Activated T-cell treated with anti-CD3 and anti-CD28 coated beads, Interleukin-2, amount 50 U/mL, for 24 hours (primary cell): ENCODE data around the gene OR10Z1.

Experiments used
- DNase-seq: peaks from one replicate; pipeline ENCODE4 v3.0.0-alpha.2; 2020
- H3K27ac Mint-ChIP-seq: 2 replicates; pipeline ENCODE4 v1.8.0; 2020; ENCODE audit warnings: mild to moderate bottlenecking, mixed read lengths
- H3K27me3 Mint-ChIP-seq: 2 replicates; pipeline ENCODE4 v1.8.0; 2020; ENCODE audit warnings: mixed read lengths
- H3K36me3 Mint-ChIP-seq: 2 replicates; pipeline ENCODE4 v1.8.0; 2020; ENCODE audit warnings: low read depth, mixed read lengths
- H3K4me1 Mint-ChIP-seq: 2 replicates; pipeline ENCODE4 v1.8.0; 2020; ENCODE audit warnings: low read depth, mixed read lengths
- H3K4me3 Mint-ChIP-seq: 2 replicates; pipeline ENCODE4 v1.8.0; 2020; ENCODE audit warnings: mild to moderate bottlenecking, moderate library complexity, mixed read lengths
- H3K9me3 Mint-ChIP-seq: 2 replicates; pipeline ENCODE4 v1.8.0; 2020; ENCODE audit warnings: mixed read lengths

OR10Z1 gene

GRCh38 chr1:158604968-158605367, at the start of gene OR10Z1:
TSS of gene OR10Z1 (plus strand) at chr1:158605268. CDS start at chr1:158606439, 1,171 bp downstream.
- H3K27me3 Mint-ChIP-seq: no peaks in the 10 kb centered on the region
- H3K36me3 Mint-ChIP-seq: no peaks in the 10 kb centered on the region
- no peak for DNase-seq
- no peak within 1 kb of the TSS for H3K4me3 Mint-ChIP-seq
- no peaks in the 10 kb centered on the region for H3K4me1 Mint-ChIP-seq
- H3K9me3 Mint-ChIP-seq: peaks cover under 1% of the 10 kb centered on the region
- no peak within 1 kb of the TSS for H3K27ac Mint-ChIP-seq

GRCh38 chr1:158559696-158560095, 45.4 kb upstream of the OR10Z1 start:
- peaks cover 29% of the 10 kb centered on the region for H3K27me3 Mint-ChIP-seq
- H3K36me3 Mint-ChIP-seq: no peaks in the 10 kb centered on the region
- no peak overlapping the region for H3K27ac Mint-ChIP-seq
- H3K4me1 Mint-ChIP-seq: no peaks in the 10 kb centered on the region
- no peak overlapping the region for H3K4me3 Mint-ChIP-seq
- H3K9me3 Mint-ChIP-seq: no peaks in the 10 kb centered on the region
- DNase-seq: no peak

- Mint-ChIP-seq H3K9me3 (no peaks in the 10 kb centered on the region), H3K4me1 (no peaks in the 10 kb centered on the region), H3K27ac (no peak overlapping the region), H3K36me3 (no peaks in the 10 kb centered on the region), H3K27me3 (peaks cover 37% of the 10 kb centered on the region), H3K4me3 (no peak overlapping the region)
- DNase-seq: no peak
These were observed 41.2 kb upstream of the OR10Z1 start for GRCh38 chr1:158563853-158564252.

GRCh38 chr1:158564608-158565007, 40.5 kb upstream of the OR10Z1 start:
- no peak for DNase-seq
- Mint-ChIP-seq H3K9me3 (no peaks in the 10 kb centered on the region), H3K27me3 (peaks cover 30% of the 10 kb centered on the region), H3K27ac (no peak overlapping the region), H3K4me1 (no peaks in the 10 kb centered on the region), H3K36me3 (no peaks in the 10 kb centered on the region), H3K4me3 (no peak overlapping the region)

- peaks cover 37% of the 10 kb centered on the region for H3K27me3 Mint-ChIP-seq
- no peak for DNase-seq
- H3K36me3 Mint-ChIP-seq: no peaks in the 10 kb centered on the region
- no peak within 1 kb of the TSS for H3K4me3 Mint-ChIP-seq
- no peaks in the 10 kb centered on the region for H3K4me1 Mint-ChIP-seq
- H3K27ac Mint-ChIP-seq: no peak within 1 kb of the TSS
- H3K9me3 Mint-ChIP-seq: no peaks in the 10 kb centered on the region
These were observed 34.6 kb upstream of the OR10Z1 start, which contains the start of gene OR6P1 for GRCh38 chr1:158570480-158570879. TSS of gene OR6P1 (minus strand) at chr1:158570580. CDS start at chr1:158563604, 6,976 bp downstream.

GRCh38 chr1:158572226-158572625, 32.8 kb upstream of the OR10Z1 start:
- Mint-ChIP-seq H3K4me3 (no peak overlapping the region), H3K36me3 (no peaks in the 10 kb centered on the region), H3K27me3 (peaks cover 31% of the 10 kb centered on the region), H3K4me1 (no peaks in the 10 kb centered on the region), H3K27ac (no peak overlapping the region), H3K9me3 (no peaks in the 10 kb centered on the region)
- DNase-seq: no peak

- H3K27ac Mint-ChIP-seq: no peak overlapping the region
- no peaks in the 10 kb centered on the region for H3K36me3 Mint-ChIP-seq
- no peaks in the 10 kb centered on the region for H3K9me3 Mint-ChIP-seq
- H3K4me1 Mint-ChIP-seq: no peaks in the 10 kb centered on the region
- DNase-seq: no peak
- no peak overlapping the region for H3K4me3 Mint-ChIP-seq
- H3K27me3 Mint-ChIP-seq: peaks cover 22% of the 10 kb centered on the region
These were observed 27.5 kb upstream of the OR10Z1 start for GRCh38 chr1:158577561-158577960.

GRCh38 chr1:158579733-158580132, 25.3 kb upstream of the OR10Z1 start, which contains the start of gene OR10X1:
TSS of gene OR10X1 (minus strand) at chr1:158579899. CDS start at chr1:158579899, 0 bp downstream.
- Mint-ChIP-seq H3K27ac (no peak within 1 kb of the TSS), H3K27me3 (peaks cover 25% of the 10 kb centered on the region), H3K4me3 (no peak within 1 kb of the TSS), H3K4me1 (no peaks in the 10 kb centered on the region), H3K36me3 (no peaks in the 10 kb centered on the region), H3K9me3 (no peaks in the 10 kb centered on the region)
- no peak for DNase-seq

GRCh38 chr1:158583962-158584361, 21.1 kb upstream of the OR10Z1 start:
- DNase-seq: no peak
- H3K4me1 Mint-ChIP-seq: no peaks in the 10 kb centered on the region
- H3K27me3 Mint-ChIP-seq: peaks cover 25% of the 10 kb centered on the region
- no peak overlapping the region for H3K4me3 Mint-ChIP-seq
- peaks cover 9% of the 10 kb centered on the region for H3K9me3 Mint-ChIP-seq
- no peak overlapping the region for H3K27ac Mint-ChIP-seq
- H3K36me3 Mint-ChIP-seq: no peaks in the 10 kb centered on the region

- Mint-ChIP-seq H3K4me3 (no peak overlapping the region), H3K4me1 (no peaks in the 10 kb centered on the region), H3K27ac (no peak overlapping the region), H3K27me3 (peaks cover 26% of the 10 kb centered on the region), H3K36me3 (no peaks in the 10 kb centered on the region), H3K9me3 (peaks cover 12% of the 10 kb centered on the region)
- no peak for DNase-seq
These were observed 18.1 kb upstream of the OR10Z1 start for GRCh38 chr1:158586942-158587341.

GRCh38 chr1:158600735-158601134, 4.3 kb upstream of the OR10Z1 start:
- H3K4me3 Mint-ChIP-seq: no peak overlapping the region
- DNase-seq: no peak
- peaks cover 2% of the 10 kb centered on the region for H3K36me3 Mint-ChIP-seq
- H3K4me1 Mint-ChIP-seq: no peaks in the 10 kb centered on the region
- peaks cover 25% of the 10 kb centered on the region for H3K9me3 Mint-ChIP-seq
- peaks cover 9% of the 10 kb centered on the region for H3K27me3 Mint-ChIP-seq
- no peak overlapping the region for H3K27ac Mint-ChIP-seq

GRCh38 chr1:158607296-158607695, 2.2 kb downstream of the OR10Z1 start:
- no peak overlapping the region for H3K4me3 Mint-ChIP-seq
- no peaks in the 10 kb centered on the region for H3K36me3 Mint-ChIP-seq
- H3K4me1 Mint-ChIP-seq: peaks cover 7% of the 10 kb centered on the region
- H3K9me3 Mint-ChIP-seq: no peaks in the 10 kb centered on the region
- no peak overlapping the region for H3K27ac Mint-ChIP-seq
- DNase-seq: no peak
- no peaks in the 10 kb centered on the region for H3K27me3 Mint-ChIP-seq

- H3K27ac Mint-ChIP-seq: peak overlapping the region; percentile 23
- H3K36me3 Mint-ChIP-seq: no peaks in the 10 kb centered on the region
- peaks cover 7% of the 10 kb centered on the region for H3K4me1 Mint-ChIP-seq
- H3K4me3 Mint-ChIP-seq: no peak overlapping the region
- H3K27me3 Mint-ChIP-seq: peaks cover 18% of the 10 kb centered on the region
- no peak for DNase-seq
- H3K9me3 Mint-ChIP-seq: no peaks in the 10 kb centered on the region
These were observed 6.8 kb downstream of the OR10Z1 start for GRCh38 chr1:158611916-158612315.

- Mint-ChIP-seq H3K27me3 (peaks cover 26% of the 10 kb centered on the region), H3K4me1 (peaks cover 7% of the 10 kb centered on the region), H3K27ac (no peak overlapping the region), H3K4me3 (no peak overlapping the region), H3K36me3 (no peaks in the 10 kb centered on the region), H3K9me3 (no peaks in the 10 kb centered on the region)
- no peak for DNase-seq
These were observed 8.7 kb downstream of the OR10Z1 start for GRCh38 chr1:158613764-158614163.

GRCh38 chr1:158638146-158638545, 33.1 kb downstream of the OR10Z1 start:
- Mint-ChIP-seq H3K4me1 (no peaks in the 10 kb centered on the region), H3K36me3 (no peaks in the 10 kb centered on the region), H3K4me3 (no peak overlapping the region), H3K9me3 (no peaks in the 10 kb centered on the region), H3K27me3 (no peaks in the 10 kb centered on the region), H3K27ac (no peak overlapping the region)
- no peak for DNase-seq

- H3K9me3 Mint-ChIP-seq: no peaks in the 10 kb centered on the region
- no peaks in the 10 kb centered on the region for H3K36me3 Mint-ChIP-seq
- H3K4me3 Mint-ChIP-seq: no peak overlapping the region
- no peaks in the 10 kb centered on the region for H3K4me1 Mint-ChIP-seq
- no peak overlapping the region for H3K27ac Mint-ChIP-seq
- DNase-seq: no peak
- H3K27me3 Mint-ChIP-seq: no peaks in the 10 kb centered on the region
These were observed 33.8 kb downstream of the OR10Z1 start for GRCh38 chr1:158638904-158639303.
